Keratinocyte (primary cell): ENCODE data around the gene B4GALNT2. TPM values are rescaled to one million over a fixed set of nuclear protein-coding genes. Genes with fewer than 3 reads are reported as not detected.
A peak's percentile ranks its signal among the peaks of the same experiment; 100 is the strongest.

ENCODE experiments used
- DNase-seq: peaks from one replicate; pipeline ENCODE4 v3.0.0-alpha.2; 2011; ENCODE audit warnings: low read depth, missing footprints, low spot score
- FAIRE-seq: peaks from 2 replicates; lab custom pipeline; 2011; peaks lifted over from hg19 to GRCh38; lab: Jason Lieb, UNC
- H2AFZ ChIP-seq: 2 replicates; pipeline ENCODE4 v1.6.0; 2012; ENCODE audit warnings: low read length, control low read depth, inconsistent platforms; ENCODE audit not compliant: control insufficient read depth
- H3K27ac ChIP-seq: 2 replicates; pipeline ENCODE4 v1.5.1; 2011; ENCODE audit warnings: low read length; ENCODE audit not compliant: control insufficient read depth, insufficient read depth
- H3K27me3 ChIP-seq: 3 replicates; pipeline ENCODE4 v1.6.0; 2011; ENCODE audit warnings: low read length; ENCODE audit not compliant: control insufficient read depth, insufficient read depth; ENCODE audit errors: extremely low read depth
- H3K36me3 ChIP-seq, 2 experiments: 2 replicates in 1 of 2; 3 replicates in 1 of 2; pipeline ENCODE4 v1.5.1; 2011; ENCODE audit warnings: low read length in 2 of 2, mild to moderate bottlenecking in 1 of 2; ENCODE audit not compliant: control insufficient read depth in 2 of 2, insufficient read depth in 2 of 2; ENCODE audit errors: extremely low read depth in 1 of 2
- H3K4me1 ChIP-seq: 3 replicates; pipeline ENCODE4 v1.5.1; 2011; ENCODE audit warnings: low read length; ENCODE audit not compliant: control insufficient read depth, insufficient read depth; ENCODE audit errors: extremely low read depth
- H3K4me2 ChIP-seq: 3 replicates; pipeline ENCODE4 v1.6.0; 2011; ENCODE audit warnings: low read depth, low read length; ENCODE audit not compliant: control insufficient read depth, insufficient read depth; ENCODE audit errors: extremely low read depth
- H3K4me3 ChIP-seq, 3 experiments: fragments of 200-600 bp in 1 of 3; sonication (generic) in 1 of 3; 2 replicates in 2 of 3; 3 replicates in 1 of 3; pipeline ENCODE4 v1.5.1; 2011 to 2016; ENCODE audit warnings: low read length in 3 of 3, mild to moderate bottlenecking in 3 of 3, control low read depth in 2 of 3, inconsistent platforms in 1 of 3, low read depth in 1 of 3, mixed read lengths in 1 of 3, mixed run types in 1 of 3, moderate library complexity in 1 of 3; ENCODE audit not compliant: control insufficient read depth in 2 of 3, insufficient read depth in 2 of 3; ENCODE audit errors: extremely low read depth in 1 of 3
- H3K79me2 ChIP-seq: 2 replicates; pipeline ENCODE4 v1.6.0; 2012; ENCODE audit warnings: low read length; ENCODE audit not compliant: control insufficient read depth, insufficient read depth
- H3K9ac ChIP-seq: 3 replicates; pipeline ENCODE4 v1.6.0; 2011; ENCODE audit warnings: low read length; ENCODE audit not compliant: control insufficient read depth, insufficient read depth; ENCODE audit errors: extremely low read depth
- H3K9me1 ChIP-seq: 3 replicates; pipeline ENCODE4 v1.6.0; 2011; ENCODE audit warnings: low read length; ENCODE audit not compliant: control insufficient read depth, insufficient read depth; ENCODE audit errors: extremely low read depth
- H3K9me3 ChIP-seq: 2 replicates; pipeline ENCODE4 v1.5.1; 2012; ENCODE audit warnings: low read depth, low read length; ENCODE audit not compliant: control insufficient read depth
- H4K20me1 ChIP-seq: 3 replicates; pipeline ENCODE4 v1.6.0; 2011; ENCODE audit warnings: low read length; ENCODE audit not compliant: control insufficient read depth, insufficient read depth; ENCODE audit errors: extremely low read depth
- EZH2 ChIP-seq: IDR thresholded peaks from one replicate; pipeline ENCODE4 v1.6.1; 2012; ENCODE audit warnings: inconsistent platforms, mild to moderate bottlenecking, low read length, moderate library complexity
- dilution Hi-C: fragments of 300-500 bp; cut with MboI; formaldehyde crosslinking; loops from one replicate; pipeline ENCODE4 v1.7.0; 2020; ENCODE audit warnings: low sequenced_read_pairs; ENCODE audit not compliant: extremely low pct_ligation_motif_present
- polyA plus RNA-seq, 5 experiments: library from polyadenylated mRNA; depleted of rRNA in 3 of 5; stranded (reverse) in 3 of 5; stranded (forward) in 1 of 5; unstranded in 1 of 5; fragments of >200 nt; gene quantifications; 1 replicate in 1 of 5; 2 replicates in 3 of 5; 3 replicates in 1 of 5; pipeline versions ENCODE4 v1.2.1 to v1.2.3, GENCODE V29; 2011 to 2012; ENCODE audit warnings: missing spikeins in 2 of 5, low read depth in 1 of 5, low replicate concordance in 1 of 5
- TF ChIP-seq, protein P1 (sequence below), 3 experiments: IDR thresholded peaks in 1 of 3; conservative IDR thresholded peaks in 1 of 3; optimal IDR thresholded peaks in 1 of 3; 2 replicates in 2 of 3; 3 replicates in 1 of 3; pipeline versions ENCODE3 to v1.5.1; 2011; ENCODE audit warnings: low read length in 3 of 3, mild to moderate bottlenecking in 3 of 3, moderate library complexity in 2 of 3, control low read depth in 1 of 3, inconsistent platforms in 1 of 3; ENCODE audit not compliant: insufficient read depth in 2 of 3; ENCODE audit errors: extremely low read depth in 1 of 3

B4GALNT2 gene
- polyA plus RNA-seq, 1 donor (not counting 4 experiments of a cell fraction or from before 2014, with no cell fraction given) = 0.01 TPM

DNA sequence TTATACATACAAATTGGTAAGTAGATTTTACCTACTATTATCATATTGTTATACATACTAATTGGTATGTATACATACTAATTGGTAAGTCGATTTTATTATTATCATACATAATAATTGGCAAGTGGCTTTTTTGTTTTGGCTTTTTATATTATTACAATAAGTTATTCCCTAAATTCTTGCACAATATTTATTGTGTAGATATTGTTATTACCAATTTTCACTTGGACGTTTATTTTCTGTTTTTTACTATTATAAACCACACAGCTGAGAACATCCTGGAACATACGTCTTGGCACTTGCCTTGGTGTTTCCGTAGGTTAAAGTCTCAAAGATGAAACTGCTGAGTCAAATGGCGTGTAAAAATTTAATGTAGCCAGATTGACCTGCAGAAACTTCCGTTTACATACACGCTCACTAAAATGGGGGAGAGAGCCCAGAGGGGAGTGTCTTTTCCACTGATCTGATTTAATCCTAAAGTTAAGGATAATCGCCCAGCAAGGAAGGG is 58.9 kb downstream of the B4GALNT2 start:
- H3K36me3 ChIP-seq = no peaks in the 10 kb centered on the region
- H3K79me2 ChIP-seq = no peaks in the 10 kb centered on the region
- FAIRE-seq = no peak
- dilution Hi-C loops = no loop called here
- H3K27me3 ChIP-seq = no peaks in the 10 kb centered on the region
- DNase-seq = no peak
- H3K27ac ChIP-seq = peak overlapping the region; percentile 89
- TF ChIP-seq, protein P1, sequence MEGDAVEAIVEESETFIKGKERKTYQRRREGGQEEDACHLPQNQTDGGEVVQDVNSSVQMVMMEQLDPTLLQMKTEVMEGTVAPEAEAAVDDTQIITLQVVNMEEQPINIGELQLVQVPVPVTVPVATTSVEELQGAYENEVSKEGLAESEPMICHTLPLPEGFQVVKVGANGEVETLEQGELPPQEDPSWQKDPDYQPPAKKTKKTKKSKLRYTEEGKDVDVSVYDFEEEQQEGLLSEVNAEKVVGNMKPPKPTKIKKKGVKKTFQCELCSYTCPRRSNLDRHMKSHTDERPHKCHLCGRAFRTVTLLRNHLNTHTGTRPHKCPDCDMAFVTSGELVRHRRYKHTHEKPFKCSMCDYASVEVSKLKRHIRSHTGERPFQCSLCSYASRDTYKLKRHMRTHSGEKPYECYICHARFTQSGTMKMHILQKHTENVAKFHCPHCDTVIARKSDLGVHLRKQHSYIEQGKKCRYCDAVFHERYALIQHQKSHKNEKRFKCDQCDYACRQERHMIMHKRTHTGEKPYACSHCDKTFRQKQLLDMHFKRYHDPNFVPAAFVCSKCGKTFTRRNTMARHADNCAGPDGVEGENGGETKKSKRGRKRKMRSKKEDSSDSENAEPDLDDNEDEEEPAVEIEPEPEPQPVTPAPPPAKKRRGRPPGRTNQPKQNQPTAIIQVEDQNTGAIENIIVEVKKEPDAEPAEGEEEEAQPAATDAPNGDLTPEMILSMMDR (optimal IDR thresholded peaks at IDR 0.05 in 1 of 3, IDR thresholded peaks at IDR 0.05 in 1 of 3, conservative IDR thresholded peaks at IDR 0.05 in 1 of 3; ENCODE audit: extremely low read depth in 1 of 3, insufficient read depth in 2 of 3, low read length in 3 of 3) = no peak
- no peak for TF ChIP-seq EZH2
- peak overlapping the region; percentile 74 for H3K4me2 ChIP-seq
- H3K9me1 ChIP-seq = no peaks in the 10 kb centered on the region
- peak overlapping the region; percentile 96 for H2AFZ ChIP-seq
- H3K9me3 ChIP-seq = no peaks in the 10 kb centered on the region
- H3K4me1 ChIP-seq = peaks cover 13% of the 10 kb centered on the region
- H4K20me1 ChIP-seq = no peaks in the 10 kb centered on the region
- peak overlapping the region; percentile 47 to 91 (median 76) for H3K4me3 ChIP-seq
- H3K9ac ChIP-seq = peak overlapping the region; percentile 90

DNA sequence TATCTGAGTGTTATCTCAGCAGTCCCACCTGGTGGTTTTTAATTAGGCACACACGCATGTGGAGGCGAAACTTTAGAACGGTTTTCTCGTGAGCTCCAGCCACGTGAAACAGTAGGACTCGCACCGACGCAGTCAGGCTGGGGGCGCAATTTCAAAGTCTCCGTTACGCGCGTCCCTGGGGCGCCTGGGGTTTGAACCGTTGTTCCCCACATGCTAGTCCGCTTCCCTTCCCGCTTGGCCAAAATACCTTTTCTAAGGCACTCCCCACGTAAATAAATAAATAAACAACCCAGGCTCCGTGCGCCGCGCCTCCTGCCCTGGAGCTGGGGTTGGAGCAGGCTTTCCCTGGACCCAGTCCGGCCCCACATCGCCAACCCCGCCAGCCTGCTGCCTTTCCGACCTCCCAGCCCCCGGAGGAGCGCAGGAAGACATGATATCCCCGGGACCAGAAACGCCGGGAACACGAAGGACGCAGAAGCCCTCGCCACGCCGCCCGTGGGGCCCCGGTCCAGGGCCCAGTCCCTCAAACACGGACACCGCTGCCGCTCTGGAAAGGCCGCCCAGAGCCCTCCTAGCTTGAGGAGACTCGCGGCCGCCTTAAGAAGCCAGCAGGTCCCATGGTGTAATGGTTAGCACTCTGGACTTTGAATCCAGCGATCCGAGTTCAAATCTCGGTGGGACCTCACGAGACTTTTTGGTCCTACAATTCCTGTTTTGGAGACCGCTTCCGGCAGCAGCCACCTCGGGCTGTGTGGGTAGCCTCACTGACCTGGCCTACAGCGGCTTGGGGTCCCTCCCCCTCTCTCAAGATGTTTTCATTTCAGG is 59.6 kb downstream of the B4GALNT2 start:
- FAIRE-seq = no peak

More for the DNA sequence above, 59.6 kb downstream of the B4GALNT2 start:
- Histone ChIP-seq H3K27me3 (no peaks in the 10 kb centered on the region), H3K9me1 (no peaks in the 10 kb centered on the region), H3K4me3 (peak overlapping the region; percentile 47 to 91 (median 76)), H3K27ac (peak overlapping the region; percentile 89), H2AFZ (peak overlapping the region; percentile 96), H3K36me3 (no peaks in the 10 kb centered on the region), H3K9ac (peak overlapping the region; percentile 90), H3K4me1 (peaks cover 13% of the 10 kb centered on the region), H3K4me2 (peak overlapping the region; percentile 74), H3K9me3 (no peaks in the 10 kb centered on the region), H3K79me2 (no peaks in the 10 kb centered on the region), H4K20me1 (no peaks in the 10 kb centered on the region)
- no peak for TF ChIP-seq EZH2
- TF ChIP-seq, protein P1 (optimal IDR thresholded peaks at IDR 0.05 in 1 of 3, IDR thresholded peaks at IDR 0.05 in 1 of 3, conservative IDR thresholded peaks at IDR 0.05 in 1 of 3; ENCODE audit: extremely low read depth in 1 of 3, insufficient read depth in 2 of 3, low read length in 3 of 3) = peak in 2 of 3 experiments; percentile 62 to 64
- dilution Hi-C loops = no loop called here
- DNase-seq = peak; percentile 70
